GM21825 (cell line): ENCODE data around the gene MELK.

Experiments used
- ATAC-seq: cut with Tn5 transposase; IDR thresholded peaks from one replicate; pipeline ENCODE4 v1.9.1; 2021; ENCODE audit warnings: mild to moderate bottlenecking, moderate library complexity; ENCODE audit not compliant: unreplicated experiment

Gene MELK

GRCh38 chr9:36665921-36666431, 93.3 kb downstream of the MELK start:
- peak; percentile 55 for ATAC-seq

DNA sequence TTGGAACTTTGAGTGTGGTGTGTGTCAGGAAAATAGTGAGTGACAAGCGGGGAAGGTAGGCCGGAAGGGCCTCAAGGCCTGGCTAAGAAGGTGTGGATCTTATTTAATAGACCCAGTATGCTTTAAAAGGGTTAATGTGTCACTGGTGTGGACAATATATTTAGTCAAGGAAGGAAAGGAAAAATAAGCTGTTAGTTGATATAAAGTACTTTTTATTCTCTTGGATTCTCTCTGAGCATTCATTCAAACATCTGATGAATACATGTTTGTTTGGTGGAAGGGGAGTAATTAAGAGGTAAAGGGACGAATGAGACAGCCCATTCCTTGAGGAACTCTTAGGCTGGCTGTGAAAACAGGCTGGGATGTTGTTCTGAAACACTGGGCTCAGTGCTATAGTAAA, 98.9 kb downstream of the MELK start:
- no peak for ATAC-seq

GRCh38 chr9:36676091-36676490, 103.4 kb downstream of the MELK start:
- ATAC-seq: no peak

GRCh38 chr9:36676778-36677485, 104.2 kb downstream of the MELK start:
- ATAC-seq: no peak

GRCh38 chr9:36677611-36678010, 104.9 kb downstream of the MELK start:
- ATAC-seq: no peak

DNA sequence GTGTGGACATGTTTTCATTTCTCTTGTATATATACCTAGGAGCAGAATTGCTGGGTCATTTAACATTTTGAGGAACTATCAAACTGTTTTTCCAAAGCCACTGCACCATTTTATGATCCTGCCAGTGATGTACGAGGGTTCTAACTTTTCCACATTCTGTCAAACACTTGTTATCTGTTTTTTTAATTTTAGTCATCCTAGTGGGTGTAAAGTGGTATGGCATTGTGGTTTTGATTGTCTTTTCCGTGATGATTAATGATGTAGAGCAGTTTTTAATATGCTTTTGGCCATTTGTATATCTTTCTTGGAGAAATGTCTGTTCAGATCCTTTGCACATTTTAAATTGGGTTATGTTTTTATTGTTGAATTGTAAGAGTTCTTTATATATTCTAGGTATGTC, 107.0 kb downstream of the MELK start:
- ATAC-seq: no peak

- ATAC-seq: no peak
Measured at GRCh38 chr9:36686471-36686870, 113.8 kb downstream of the MELK start.

DNA sequence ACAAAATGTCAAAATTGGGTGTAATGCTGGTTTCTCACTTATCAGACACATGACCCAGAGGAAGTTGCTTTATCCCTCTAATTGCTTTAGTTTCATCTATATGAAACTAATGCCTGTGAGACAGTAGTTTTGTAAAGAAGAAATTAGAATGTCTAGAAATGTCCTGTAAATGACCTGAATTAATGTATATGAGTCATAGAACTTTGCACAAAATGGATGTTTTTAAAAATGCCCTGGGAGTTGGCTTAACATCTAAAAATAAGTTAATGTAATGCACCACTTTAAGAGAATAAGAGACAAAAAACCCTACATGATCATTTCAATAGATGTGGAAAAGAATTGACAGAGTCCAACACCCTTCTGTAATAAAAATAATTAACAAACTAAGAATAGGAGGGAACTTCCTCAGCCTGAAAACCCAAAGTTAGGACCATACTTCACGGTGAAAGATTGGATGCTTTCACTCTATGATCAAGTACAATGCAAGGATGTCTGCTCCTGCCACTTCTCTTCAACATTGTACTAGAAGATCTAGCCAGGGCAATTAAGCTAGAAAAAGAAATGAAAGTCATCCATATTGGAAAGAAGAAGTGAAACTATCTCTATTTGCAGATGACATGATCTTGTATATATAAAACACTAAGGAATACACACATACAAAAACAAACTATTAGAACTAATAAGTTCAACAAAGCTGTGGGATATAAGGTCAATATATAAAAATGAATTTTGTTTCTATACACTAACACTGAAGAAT, 117.9 kb downstream of the MELK start:
- ATAC-seq: no peak

DNA sequence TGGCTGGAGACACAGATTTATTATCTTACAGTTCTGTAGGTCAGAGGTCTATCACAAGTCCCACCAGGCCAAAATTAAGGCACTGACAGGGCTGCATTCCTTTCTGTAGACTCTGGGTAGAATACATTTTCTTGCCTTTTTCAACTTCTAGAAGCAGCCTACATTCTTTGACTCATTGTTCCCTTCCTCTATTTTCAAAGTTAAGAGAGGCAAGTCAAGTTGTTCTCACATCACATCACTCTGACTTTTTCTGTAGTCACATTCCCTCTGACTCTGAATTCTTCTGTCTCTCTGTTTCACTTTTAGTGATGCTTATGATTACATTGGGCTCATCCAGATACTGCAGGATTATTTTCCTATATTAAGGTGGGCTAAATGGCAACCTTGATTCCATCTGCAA, 119.0 kb downstream of the MELK start:
- ATAC-seq: no peak

- no peak for ATAC-seq
Measured at GRCh38 chr9:36698984-36699383, 126.3 kb downstream of the MELK start.

- no peak for ATAC-seq
Measured at GRCh38 chr9:36704148-36704547, 131.5 kb downstream of the MELK start.

DNA sequence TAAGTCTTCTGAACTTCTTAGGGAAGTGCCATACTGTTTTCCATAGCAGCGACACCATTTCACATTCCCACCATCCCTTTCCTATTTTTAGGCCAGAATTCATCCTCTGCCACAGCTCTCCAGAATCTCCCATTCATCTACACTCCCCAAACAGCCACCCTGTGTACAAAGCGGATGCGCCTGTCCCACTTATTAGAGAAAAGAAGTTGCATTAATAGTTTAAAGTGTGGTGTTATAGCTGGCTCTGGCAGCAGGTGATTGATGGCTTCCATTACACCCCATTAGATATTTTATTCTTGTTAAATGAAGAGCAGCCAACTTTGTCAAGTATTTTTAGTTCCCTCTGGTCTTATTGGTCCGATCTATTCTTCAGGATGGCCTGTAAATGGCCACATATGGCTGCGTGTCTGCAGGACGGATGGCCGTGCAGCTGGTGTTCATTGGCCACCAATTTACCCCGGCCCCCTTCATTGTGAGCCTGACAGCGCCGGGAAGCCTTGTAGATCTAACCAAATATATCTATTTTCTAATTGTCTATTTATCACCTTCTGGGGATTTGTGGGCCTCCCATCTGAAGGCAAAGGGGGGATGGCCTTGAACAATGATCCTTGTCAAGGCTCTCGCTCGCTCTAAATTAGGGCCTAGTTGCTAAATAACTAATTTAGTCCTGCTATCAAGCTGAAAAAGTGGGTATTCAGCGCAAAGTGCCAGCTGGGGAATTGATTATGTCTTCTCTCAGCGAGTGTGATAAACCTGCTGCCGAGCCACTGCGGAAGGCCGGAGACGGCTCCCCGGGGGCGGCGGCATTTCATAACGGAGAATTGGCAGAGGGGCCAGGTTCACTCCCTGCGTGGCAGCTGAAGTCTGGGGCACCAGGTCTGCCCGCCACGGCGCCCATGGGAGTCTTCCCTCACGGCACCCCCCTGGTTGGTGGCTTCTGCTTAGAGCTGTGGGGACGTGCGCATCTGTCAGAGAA, 141.1 kb downstream of the MELK start:
- ATAC-seq: no peak

- ATAC-seq: no peak
Measured at GRCh38 chr9:36716496-36716895, 143.8 kb downstream of the MELK start.

GRCh38 chr9:36717276-36717675, 144.6 kb downstream of the MELK start:
- no peak for ATAC-seq

DNA sequence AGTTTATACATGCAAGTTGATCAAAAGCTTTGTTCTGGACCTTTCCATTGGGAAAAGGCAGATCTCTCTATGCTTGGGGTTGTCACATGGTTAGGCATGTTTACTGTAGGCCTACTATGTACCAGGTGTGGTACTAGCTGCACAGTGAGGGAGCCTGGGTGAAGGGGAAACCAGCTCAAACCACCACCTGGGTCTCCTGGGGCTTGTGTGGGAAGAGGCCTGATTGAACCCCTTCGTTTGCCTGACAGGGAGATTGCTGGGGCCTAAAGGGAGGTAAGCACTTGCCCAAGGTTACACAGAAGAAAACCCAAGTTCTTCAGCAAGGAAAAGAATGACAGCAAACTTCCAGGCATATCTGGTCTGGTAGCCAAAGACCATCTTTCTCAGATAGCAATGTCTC, 145.9 kb downstream of the MELK start:
- ATAC-seq: no peak

GRCh38 chr9:36720043-36720442, 147.3 kb downstream of the MELK start:
- no peak for ATAC-seq

DNA sequence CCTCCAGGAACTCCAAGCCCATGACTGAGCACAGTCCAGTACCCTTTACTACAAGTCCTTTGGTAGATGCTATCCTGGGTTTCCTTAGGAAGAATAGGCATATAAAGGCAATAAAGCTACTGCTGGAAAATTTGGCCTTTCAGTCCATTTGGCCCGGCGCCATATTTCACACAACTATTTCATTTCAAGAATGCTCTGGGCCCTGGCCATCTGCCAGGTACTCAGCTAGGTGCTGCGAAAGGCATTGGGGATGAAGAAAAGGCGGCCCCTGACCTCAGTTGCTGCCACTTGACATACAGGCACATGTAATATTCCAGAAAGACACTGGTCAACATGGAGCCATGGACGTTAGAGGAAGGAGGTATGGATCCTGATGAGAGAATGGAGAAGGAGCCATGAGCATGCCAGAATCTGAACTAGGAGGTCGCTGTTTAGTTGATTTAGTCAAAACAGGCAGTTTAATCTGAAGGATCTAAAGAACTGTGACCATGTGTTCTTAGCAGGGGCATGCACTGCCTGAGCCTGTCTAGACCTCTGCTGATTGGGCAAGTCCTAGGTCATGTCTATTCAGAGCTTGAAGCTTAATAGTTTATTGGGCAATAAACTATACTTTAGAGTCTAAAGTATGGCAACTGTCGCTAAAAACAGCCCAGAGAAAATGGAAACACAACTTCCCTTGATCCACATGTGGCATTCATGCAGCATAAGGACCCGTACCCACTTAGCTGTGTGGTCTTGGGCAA, 149.3 kb downstream of the MELK start:
- ATAC-seq: no peak

DNA sequence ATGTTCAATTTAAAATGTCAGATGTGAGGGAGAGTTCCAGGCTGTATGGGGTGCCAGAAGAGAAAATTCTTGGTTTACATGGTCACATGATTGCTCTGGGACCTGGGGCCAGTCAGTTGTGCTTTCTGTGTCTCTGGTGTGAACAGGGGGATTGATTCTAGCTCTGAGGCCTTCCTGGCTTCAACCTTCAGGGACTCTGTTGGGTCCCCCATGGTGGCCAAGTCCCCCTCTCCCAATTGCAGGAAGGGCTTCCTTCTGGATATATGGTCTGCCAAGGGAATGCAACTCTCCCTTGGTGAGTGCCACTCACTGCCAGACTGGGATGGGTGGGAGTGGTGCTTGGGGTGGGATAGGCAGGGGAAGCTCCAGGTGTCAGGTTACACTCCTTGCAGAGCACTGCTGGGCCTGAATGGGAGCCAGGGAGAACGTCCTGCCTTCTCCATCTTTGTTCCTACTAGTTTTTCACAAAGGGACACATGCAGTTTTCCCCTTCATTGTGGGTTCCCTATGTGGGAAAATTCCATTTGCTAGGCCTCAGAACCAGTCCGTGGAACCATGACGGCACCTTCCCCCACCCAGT, 153.2 kb downstream of the MELK start:
- no peak for ATAC-seq
